Naive thymus-derived CD4-positive, alpha-beta T cell (primary cell): ENCODE data around the gene IL6ST. TPM values are rescaled to one million over a fixed set of nuclear protein-coding genes. Genes with fewer than 3 reads are reported as not detected.

ENCODE experiments used
- ATAC-seq: fragments of 150-1000 bp; cut with Tn5 transposase; 2 replicates; pipeline ENCODE4 v1.10.0; 2021; ENCODE audit warnings: mild to moderate bottlenecking, moderate library complexity
- CTCF ChIA-PET: fragments of 350-600 bp; sonication (Branson Sonifier 250); formaldehyde crosslinking; loops from one replicate; lab custom pipeline; 2021; ENCODE audit warnings: antibody characterized with exemption; lab: Charles Lee
- POLR2A ChIA-PET: fragments of 350-600 bp; sonication (Branson Sonifier 250); formaldehyde crosslinking; loops from one replicate; lab custom pipeline; 2021; ENCODE audit warnings: antibody characterized with exemption, inconsistent platforms; lab: Charles Lee
- DNase-seq, 9 donors: peaks; one replicate each; pipeline versions ENCODE4 v3.0.0 to v3.0.0-alpha.2; 2020 to 2022; ENCODE audit warnings: mixed read lengths in 1 of 9
- H3K27ac ChIP-seq: one replicate; pipeline ENCODE4 v1.7.0; 2013; ENCODE audit warnings: mild to moderate bottlenecking, low read depth, low read length, moderate library complexity
- H3K27me3 ChIP-seq, 2 donors: one replicate each; pipeline ENCODE4 v1.7.0; 2013; ENCODE audit warnings: low read length in 2 of 2, mild to moderate bottlenecking in 2 of 2, moderate library complexity in 2 of 2; ENCODE audit not compliant: control insufficient read depth in 2 of 2, insufficient read depth in 2 of 2
- H3K36me3 ChIP-seq, 3 experiments: 1 replicate in 2 of 3; 2 replicates in 1 of 3; pipeline ENCODE4 v1.7.0; 2013; ENCODE audit warnings: low read length in 3 of 3, mild to moderate bottlenecking in 3 of 3, moderate library complexity in 1 of 3; ENCODE audit not compliant: insufficient read depth in 3 of 3, control insufficient read depth in 2 of 3
- H3K4me1 ChIP-seq, 2 donors: one replicate each; pipeline ENCODE4 v1.7.0; 2013; ENCODE audit warnings: low read length in 2 of 2, mild to moderate bottlenecking in 2 of 2, moderate library complexity in 1 of 2; ENCODE audit not compliant: control insufficient read depth in 2 of 2, insufficient read depth in 2 of 2
- H3K4me3 ChIP-seq: 2 replicates; pipeline ENCODE4 v1.7.0; 2013; ENCODE audit warnings: mild to moderate bottlenecking, low read length
- H3K9me3 ChIP-seq, 3 experiments: 1 replicate in 2 of 3; 2 replicates in 1 of 3; pipeline ENCODE4 v1.7.0; 2013; ENCODE audit warnings: low read length in 3 of 3; ENCODE audit not compliant: control insufficient read depth in 2 of 3
- H3K27ac Mint-ChIP-seq, 9 donors: one replicate each; pipeline ENCODE4 v1.8.0; 2020 to 2022; ENCODE audit warnings: mixed read lengths in 9 of 9, mild to moderate bottlenecking in 8 of 9, moderate library complexity in 5 of 9, inconsistent platforms in 2 of 9
- H3K27me3 Mint-ChIP-seq, 5 donors: one replicate each; pipeline ENCODE4 v1.8.0; 2021 to 2022; ENCODE audit warnings: mixed read lengths in 5 of 5, mild to moderate bottlenecking in 1 of 5
- H3K36me3 Mint-ChIP-seq, 5 donors: one replicate each; pipeline ENCODE4 v1.8.0; 2020 to 2022; ENCODE audit warnings: mixed read lengths in 5 of 5, mild to moderate bottlenecking in 3 of 5, inconsistent platforms in 1 of 5
- H3K4me1 Mint-ChIP-seq, 7 donors: one replicate each; pipeline ENCODE4 v1.8.0; 2020 to 2022; ENCODE audit warnings: mixed read lengths in 7 of 7, mild to moderate bottlenecking in 3 of 7, inconsistent platforms in 1 of 7
- H3K4me3 Mint-ChIP-seq, 10 donors: one replicate each; pipeline ENCODE4 v1.8.0; 2020 to 2022; ENCODE audit warnings: mild to moderate bottlenecking in 10 of 10, mixed read lengths in 10 of 10, moderate library complexity in 6 of 10, inconsistent platforms in 2 of 10
- H3K9me3 Mint-ChIP-seq, 11 donors: one replicate each; pipeline ENCODE4 v1.8.0; 2020 to 2022; ENCODE audit warnings: mixed read lengths in 11 of 11, mild to moderate bottlenecking in 4 of 11, inconsistent platforms in 1 of 11, moderate library complexity in 1 of 11
- intact Hi-C, 2 donors: fragments of 100-400 bp; cut with micrococcal nuclease; formaldehyde crosslinking; loops; one replicate each; pipeline ENCODE4 v1.15.1; 2023
- polyA plus RNA-seq, 2 donors: library from polyadenylated mRNA; unstranded; fragments of 300-500 nt; fragmentation: Illumina TruSeq; gene quantifications; one replicate each; pipeline ENCODE4 v1.2.3, GENCODE V29; 2021
- total RNA-seq, 6 experiments: library from RNA in 5 of 6; stranded (reverse) in 5 of 6; gene quantifications; 1 replicate in 5 of 6; 2 replicates in 1 of 6; pipeline ENCODE4 v1.2.3 and lab custom pipeline; 2021 to 2026

IL6ST gene
- total and polyA plus RNA-seq, 7 experiments from 2014 or later, result 101 to 372 (median 225) TPM

GRCh38 chr5:55899344-55899743 is 95.4 kb downstream of the IL6ST start:
- Histone ChIP-seq H3K27ac (no peak overlapping the region), H3K4me3 (no peak overlapping the region), H3K9me3 (no peaks in the 10 kb centered on the region), H3K36me3 (no peaks in the 10 kb centered on the region), H3K4me1 (peaks cover 7% of the 10 kb centered on the region in 2 donors), H3K27me3 (no peaks in the 10 kb centered on the region)
- POLR2A ChIA-PET, result no interaction called here
- intact Hi-C loops, result no loop called here
- ATAC-seq (no peak), DNase-seq (no peak)
- H3K9me3 Mint-ChIP-seq, result no peaks in the 10 kb centered on the region
- CTCF ChIA-PET, result no interaction called here
- H3K4me1 Mint-ChIP-seq, result peaks cover 11 to 37% (median 18%) of the 10 kb centered on the region in 7 donors
- H3K4me3 Mint-ChIP-seq, result no peak overlapping the region
- peaks cover 0 to 7% (median 0%) of the 10 kb centered on the region in 5 donors for H3K27me3 Mint-ChIP-seq
- H3K36me3 Mint-ChIP-seq, result peaks cover 0 to 2% (median 0%) of the 10 kb centered on the region in 5 donors
- no peak overlapping the region for H3K27ac Mint-ChIP-seq

DNA sequence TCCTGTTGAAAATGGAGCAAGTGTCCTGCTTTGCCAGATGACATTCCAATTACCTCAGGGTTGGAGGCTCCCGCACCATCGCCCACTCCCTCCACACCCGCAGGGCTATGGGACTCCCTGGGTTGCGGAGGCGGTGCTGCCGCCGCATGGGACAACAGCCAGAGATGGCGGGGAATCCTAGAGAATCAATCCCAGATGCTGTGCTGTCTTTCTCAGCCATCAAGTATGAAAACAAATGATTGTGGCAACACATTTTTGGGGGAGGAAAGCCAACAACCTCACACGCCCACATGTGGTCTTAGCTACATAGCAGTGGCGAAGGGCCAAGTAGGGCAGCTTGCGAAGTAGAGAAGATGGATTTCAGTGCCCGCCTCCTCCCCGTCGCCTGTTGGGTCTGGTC is 96.9 kb downstream of the IL6ST start:
- DNase-seq (no peak), ATAC-seq (no peak)
- no peaks in the 10 kb centered on the region for H3K9me3 Mint-ChIP-seq
- H3K4me1 Mint-ChIP-seq, result peaks cover 3 to 29% (median 5%) of the 10 kb centered on the region in 7 donors
- intact Hi-C loops, result no loop called here
- POLR2A ChIA-PET, result no interaction called here
- Histone ChIP-seq H3K4me1 (peaks cover 0 to under 1% of the 10 kb centered on the region in 2 donors), H3K36me3 (no peaks in the 10 kb centered on the region), H3K4me3 (no peak overlapping the region), H3K27ac (no peak overlapping the region), H3K9me3 (no peaks in the 10 kb centered on the region), H3K27me3 (no peaks in the 10 kb centered on the region)
- CTCF ChIA-PET, result no interaction called here
- no peak overlapping the region for H3K4me3 Mint-ChIP-seq
- H3K36me3 Mint-ChIP-seq, result peaks cover 0 to 2% (median 0%) of the 10 kb centered on the region in 5 donors
- peaks cover 0 to 7% (median 0%) of the 10 kb centered on the region in 5 donors for H3K27me3 Mint-ChIP-seq
- no peak overlapping the region for H3K27ac Mint-ChIP-seq

GRCh38 chr5:55897206-55897894 is 97.4 kb downstream of the IL6ST start:
- H3K27me3 Mint-ChIP-seq, result peaks cover 0 to 7% (median 0%) of the 10 kb centered on the region in 5 donors
- CTCF ChIA-PET, result no interaction called here

GRCh38 chr5:55896663-55897062 is 98.1 kb downstream of the IL6ST start:
- no peaks in the 10 kb centered on the region for H3K4me1 ChIP-seq
- Mint-ChIP-seq H3K4me3 (no peak overlapping the region), H3K27ac (no peak overlapping the region), H3K36me3 (peaks cover 0 to 8% (median 0%) of the 10 kb centered on the region in 5 donors), H3K4me1 (peaks cover 0 to 23% (median 0%) of the 10 kb centered on the region in 7 donors), H3K9me3 (peaks cover 0 to 5% (median 0%) of the 10 kb centered on the region in 11 donors), H3K27me3 (peaks cover 0 to 7% (median 0%) of the 10 kb centered on the region in 5 donors)
- no peak overlapping the region for H3K27ac ChIP-seq
- no peaks in the 10 kb centered on the region for H3K27me3 ChIP-seq
- no peaks in the 10 kb centered on the region for H3K9me3 ChIP-seq
- H3K4me3 ChIP-seq, result no peak overlapping the region
- POLR2A ChIA-PET, result no interaction called here
- DNase-seq (no peak), ATAC-seq (no peak)
- CTCF ChIA-PET, result interaction anchor here (0.6 kb wide), 1 partner anchor 965 kb away, joined by 3 read pairs; no protein-coding TSS in a partner anchor
- intact Hi-C loops, result no loop called here
- no peaks in the 10 kb centered on the region for H3K36me3 ChIP-seq

More at GRCh38 chr5:55897206-55897894, 97.4 kb downstream of the IL6ST start:
- Histone ChIP-seq H3K27ac (no peak overlapping the region), H3K4me1 (no peaks in the 10 kb centered on the region), H3K36me3 (no peaks in the 10 kb centered on the region), H3K4me3 (no peak overlapping the region), H3K27me3 (no peaks in the 10 kb centered on the region), H3K9me3 (no peaks in the 10 kb centered on the region)
- intact Hi-C loops, result no loop called here
- Mint-ChIP-seq H3K4me3 (peak overlapping the region in 2 of 10 donors; percentile 15 to 21), H3K36me3 (peaks cover 0 to 6% (median 0%) of the 10 kb centered on the region in 5 donors), H3K9me3 (peaks cover 0 to 2% (median 0%) of the 10 kb centered on the region in 11 donors), H3K27ac (peak overlapping the region in 2 of 9 donors; percentile 32 to 65), H3K4me1 (peaks cover 0 to 23% (median 0%) of the 10 kb centered on the region in 7 donors)
- no peak for ATAC-seq
- POLR2A ChIA-PET, result no interaction called here
- no peak for DNase-seq

- no peak for ATAC-seq
- no peaks in the 10 kb centered on the region for H3K9me3 ChIP-seq
- peaks cover 0 to 11% (median 0%) of the 10 kb centered on the region in 5 donors for H3K36me3 Mint-ChIP-seq
- H3K27me3 ChIP-seq, result no peaks in the 10 kb centered on the region
- no peak overlapping the region for H3K27ac ChIP-seq
- no peak overlapping the region for H3K27ac Mint-ChIP-seq
- no peak for DNase-seq
- no peaks in the 10 kb centered on the region for H3K36me3 ChIP-seq
- ChIA-PET POLR2A (interaction anchor here (1.4 kb wide), 1 partner anchor 10 kb away, joined by 3 read pairs; no protein-coding TSS in a partner anchor), CTCF (interaction anchor here (0.6 to 0.7 kb wide), 2 partner anchors 965 to 1038 kb away, joined by 3 to 4 read pairs; no protein-coding TSS in a partner anchor)
- no peaks in the 10 kb centered on the region for H3K4me1 ChIP-seq
- peaks cover 0 to 23% (median 0%) of the 10 kb centered on the region in 7 donors for H3K4me1 Mint-ChIP-seq
- intact Hi-C loops, result no loop called here
- H3K4me3 ChIP-seq, result no peak overlapping the region
- no peak overlapping the region for H3K4me3 Mint-ChIP-seq
- peaks cover 0 to 7% (median 0%) of the 10 kb centered on the region in 5 donors for H3K27me3 Mint-ChIP-seq
- H3K9me3 Mint-ChIP-seq, result peaks cover 0 to 5% (median 0%) of the 10 kb centered on the region in 11 donors
Measured at GRCh38 chr5:55896238-55896637, 98.5 kb downstream of the IL6ST start.

GRCh38 chr5:55895346-55895745 is 99.4 kb downstream of the IL6ST start:
- Mint-ChIP-seq H3K27me3 (peaks cover 0 to 7% (median 0%) of the 10 kb centered on the region in 5 donors), H3K4me1 (peaks cover 0 to 17% (median 0%) of the 10 kb centered on the region in 7 donors), H3K36me3 (peaks cover 0 to 12% (median 0%) of the 10 kb centered on the region in 5 donors), H3K4me3 (no peak overlapping the region), H3K27ac (no peak overlapping the region), H3K9me3 (peaks cover 0 to 5% (median 0%) of the 10 kb centered on the region in 11 donors)
- Histone ChIP-seq H3K36me3 (no peaks in the 10 kb centered on the region), H3K27me3 (no peaks in the 10 kb centered on the region), H3K4me1 (no peaks in the 10 kb centered on the region), H3K27ac (no peak overlapping the region), H3K4me3 (no peak overlapping the region), H3K9me3 (no peaks in the 10 kb centered on the region)
- ATAC-seq (no peak), DNase-seq (no peak)
- ChIA-PET POLR2A (interaction anchor here (1.4 kb wide), 1 partner anchor 11 kb away, joined by 3 read pairs; no protein-coding TSS in a partner anchor), CTCF (no interaction called here)
- intact Hi-C loops, result no loop called here
